Common myeloid progenitor, CD34-positive (primary cell): Measurements from ENCODE around the gene NMNAT2.

Experiments used
- CTCF ChIA-PET: fragments of 350-600 bp; sonication (Branson Sonifier 250); formaldehyde crosslinking; loops from one replicate; lab custom pipeline; 2021; ENCODE audit warnings: antibody characterized with exemption; lab: Charles Lee
- POLR2A ChIA-PET: fragments of 350-600 bp; sonication (Branson Sonifier 250); formaldehyde crosslinking; loops from one replicate; lab custom pipeline; 2021; ENCODE audit warnings: antibody characterized with exemption; lab: Charles Lee
- DNase-seq, 3 donors: peaks; one replicate each; pipeline versions ENCODE4 v3.0.0 to v3.0.0-alpha.2; 2013
- H3K27ac ChIP-seq, 2 experiments: 1 replicate in 1 of 2; 2 replicates in 1 of 2; pipeline ENCODE4 v1.7.0; 2013; ENCODE audit warnings: inconsistent platforms in 2 of 2, low read length in 2 of 2, mild to moderate bottlenecking in 2 of 2, low read depth in 1 of 2, moderate library complexity in 1 of 2; ENCODE audit not compliant: severe bottlenecking in 2 of 2, insufficient read depth in 1 of 2, poor library complexity in 1 of 2
- H3K27me3 ChIP-seq, 5 experiments: replicated peaks in 2 of 5; 1 replicate in 3 of 5; 2 replicates in 2 of 5; pipeline versions ENCODE4 v1.6.1 to v1.7.0; 2013; ENCODE audit warnings: low read length in 4 of 5, mild to moderate bottlenecking in 2 of 5, moderate library complexity in 2 of 5, inconsistent platforms in 1 of 5; ENCODE audit not compliant: insufficient read depth in 5 of 5, control insufficient read depth in 4 of 5
- H3K36me3 ChIP-seq, 4 experiments: 1 replicate in 2 of 4; 2 replicates in 2 of 4; pipeline versions ENCODE4 v1.6.1 to v1.7.0; 2013; ENCODE audit warnings: low read length in 3 of 4, control low read depth in 1 of 4, mild to moderate bottlenecking in 1 of 4; ENCODE audit not compliant: control insufficient read depth in 4 of 4, insufficient read depth in 4 of 4
- H3K4me1 ChIP-seq, 4 experiments: 1 replicate in 3 of 4; 2 replicates in 1 of 4; pipeline versions ENCODE4 v1.6.1 to v1.7.1; 2013; ENCODE audit warnings: low read length in 3 of 4, mild to moderate bottlenecking in 3 of 4, control low read depth in 1 of 4, inconsistent platforms in 1 of 4, moderate library complexity in 1 of 4; ENCODE audit not compliant: control insufficient read depth in 4 of 4, insufficient read depth in 4 of 4; ENCODE audit errors: control extremely low read depth in 1 of 4
- H3K4me3 ChIP-seq, 7 experiments: 1 replicate in 4 of 7; 2 replicates in 3 of 7; pipeline versions ENCODE4 v1.5.1 to v1.7.0; 2013; ENCODE audit warnings: mild to moderate bottlenecking in 7 of 7, low read length in 6 of 7, moderate library complexity in 6 of 7, inconsistent platforms in 2 of 7, low read depth in 2 of 7, control low read depth in 1 of 7; ENCODE audit not compliant: insufficient read depth in 4 of 7, control insufficient read depth in 1 of 7; ENCODE audit errors: extremely low read depth in 1 of 7
- H3K9me3 ChIP-seq, 5 experiments: 1 replicate in 4 of 5; 2 replicates in 1 of 5; pipeline versions ENCODE4 v1.6.1 to v1.7.1; 2013; ENCODE audit warnings: low read length in 4 of 5, mild to moderate bottlenecking in 2 of 5, inconsistent platforms in 1 of 5, low read depth in 1 of 5, moderate library complexity in 1 of 5; ENCODE audit not compliant: control insufficient read depth in 4 of 5, insufficient read depth in 2 of 5; ENCODE audit errors: control extremely low read depth in 1 of 5
- WGBS: methylation state at CpG from one replicate; pipeline ENCODE4 v1.1.5; 2013; ENCODE audit not compliant: insufficient coverage; 5-methylcytosine and 5-hydroxymethylcytosine counted together

Gene NMNAT2

DNA sequence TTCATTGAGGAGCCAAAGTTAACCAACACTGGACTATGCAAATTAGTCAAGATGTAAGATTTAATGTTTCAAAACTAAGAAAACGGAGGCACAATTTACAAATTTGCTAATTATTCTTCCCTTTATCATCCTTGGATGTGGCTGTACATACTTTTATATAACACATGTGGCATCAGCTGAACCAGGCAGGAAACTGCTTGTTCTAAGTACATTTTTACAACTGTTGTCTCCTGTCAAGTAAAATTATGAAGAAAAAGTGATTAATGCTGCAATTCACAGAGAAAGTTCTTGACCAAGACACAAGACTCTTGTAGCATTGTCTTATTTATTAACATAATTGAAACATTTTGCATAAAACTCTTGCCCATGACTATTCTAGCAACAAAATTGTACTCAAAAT is 170.2 kb downstream of the NMNAT2 start:
- 100% methylated on average over 1 of the region's 1 CpG for WGBS

DNA sequence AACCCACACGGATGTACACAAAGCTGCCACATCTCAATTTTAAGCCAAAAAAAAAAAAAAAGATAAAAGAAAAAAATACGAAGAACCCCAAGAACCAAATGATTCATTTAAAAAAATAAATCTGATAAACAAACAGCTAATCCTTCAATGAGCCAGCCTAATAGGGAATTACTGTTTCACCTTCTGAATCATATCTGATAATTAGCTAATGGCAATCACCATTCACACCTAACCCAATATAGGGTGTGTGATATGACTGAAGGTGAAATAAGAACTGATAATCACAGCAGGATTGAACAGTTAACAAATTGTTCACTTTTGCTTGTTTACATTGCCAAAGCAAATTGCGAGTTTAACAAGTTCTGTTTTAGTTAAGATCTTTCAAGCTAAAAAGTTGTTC is 170.7 kb downstream of the NMNAT2 start:
- peaks cover 0 to 2% (median 0%) of the 10 kb centered on the region in 5 experiments for H3K9me3 ChIP-seq
- ChIA-PET POLR2A (no interaction called here), CTCF (no interaction called here)
- WGBS: no CpG with 5 or more reads among the region's 3 CpGs
- no peaks in the 10 kb centered on the region for H3K36me3 ChIP-seq
- H3K4me1 ChIP-seq: no peaks in the 10 kb centered on the region
- no peak overlapping the region for H3K4me3 ChIP-seq
- H3K27ac ChIP-seq: no peak overlapping the region
- DNase-seq: no peak
- H3K27me3 ChIP-seq: peaks cover 0 to 14% (median 0%) of the 10 kb centered on the region in 5 experiments

More for the DNA sequence above, 170.2 kb downstream of the NMNAT2 start:
- Histone ChIP-seq H3K27me3 (peaks cover 0 to 14% (median 0%) of the 10 kb centered on the region in 5 experiments), H3K9me3 (peaks cover 0 to 2% (median 0%) of the 10 kb centered on the region in 5 experiments), H3K36me3 (no peaks in the 10 kb centered on the region), H3K4me3 (no peak overlapping the region), H3K4me1 (no peaks in the 10 kb centered on the region), H3K27ac (no peak overlapping the region)
- POLR2A ChIA-PET: no interaction called here
- DNase-seq: no peak
- CTCF ChIA-PET: interaction anchor here (0.6 to 1.1 kb wide), 2 partner anchors 8 to 13 kb away, joined by 3 to 4 read pairs; no protein-coding TSS in a partner anchor

GRCh38 chr1:183247066-183247465 is 171.1 kb downstream of the NMNAT2 start:
- ChIA-PET CTCF (no interaction called here), POLR2A (no interaction called here)
- no peak overlapping the region for H3K4me3 ChIP-seq
- H3K27me3 ChIP-seq: peaks cover 0 to 14% (median 0%) of the 10 kb centered on the region in 5 experiments
- no peaks in the 10 kb centered on the region for H3K36me3 ChIP-seq
- H3K4me1 ChIP-seq: no peaks in the 10 kb centered on the region
- peaks cover 0 to 2% (median 0%) of the 10 kb centered on the region in 5 experiments for H3K9me3 ChIP-seq
- H3K27ac ChIP-seq: no peak overlapping the region
- 100% methylated on average over 2 of the region's 11 CpGs for WGBS
- DNase-seq: no peak

- DNase-seq: no peak
- no peak overlapping the region for H3K4me3 ChIP-seq
- no peak overlapping the region for H3K27ac ChIP-seq
- CTCF ChIA-PET: no interaction called here
- H3K9me3 ChIP-seq: peaks cover 0 to 2% (median 0%) of the 10 kb centered on the region in 5 experiments
- no peaks in the 10 kb centered on the region for H3K36me3 ChIP-seq
- POLR2A ChIA-PET: no interaction called here
- no peaks in the 10 kb centered on the region for H3K4me1 ChIP-seq
- H3K27me3 ChIP-seq: peaks cover 0 to 12% (median 0%) of the 10 kb centered on the region in 5 experiments
These were observed 171.7 kb downstream of the NMNAT2 start for GRCh38 chr1:183246436-183246835.

GRCh38 chr1:183245357-183245756 is 172.8 kb downstream of the NMNAT2 start:
- WGBS: 88% methylated on average over 3 of the region's 3 CpGs
- H3K27ac ChIP-seq: no peak overlapping the region
- no peaks in the 10 kb centered on the region for H3K36me3 ChIP-seq
- CTCF ChIA-PET: interaction anchor here (0.7 kb wide), 1 partner anchor 33 kb away, joined by 3 read pairs; no protein-coding TSS in a partner anchor
- no peak overlapping the region for H3K4me3 ChIP-seq
- H3K27me3 ChIP-seq: peaks cover 0 to 10% (median 0%) of the 10 kb centered on the region in 5 experiments
- peaks cover 0 to 2% (median 0%) of the 10 kb centered on the region in 5 experiments for H3K9me3 ChIP-seq
- POLR2A ChIA-PET: no interaction called here
- DNase-seq: no peak
- H3K4me1 ChIP-seq: no peaks in the 10 kb centered on the region

- 100% methylated on average over 1 of the region's 1 CpG for WGBS
- no peak overlapping the region for H3K4me3 ChIP-seq
- no peak for DNase-seq
- H3K9me3 ChIP-seq: peaks cover 0 to 2% (median 0%) of the 10 kb centered on the region in 5 experiments
- H3K36me3 ChIP-seq: no peaks in the 10 kb centered on the region
- H3K27me3 ChIP-seq: peaks cover 0 to 9% (median 0%) of the 10 kb centered on the region in 5 experiments
- ChIA-PET POLR2A (no interaction called here), CTCF (interaction anchor here (1.1 to 1.2 kb wide), 2 partner anchors 9 to 336 kb away, joined by 3 read pairs; no protein-coding TSS in a partner anchor)
- no peaks in the 10 kb centered on the region for H3K4me1 ChIP-seq
- no peak overlapping the region for H3K27ac ChIP-seq
These were observed 173.7 kb downstream of the NMNAT2 start for GRCh38 chr1:183244466-183244865.

- Histone ChIP-seq H3K4me1 (no peaks in the 10 kb centered on the region), H3K27ac (no peak overlapping the region), H3K9me3 (peaks cover 0 to 2% (median 0%) of the 10 kb centered on the region in 5 experiments), H3K4me3 (no peak overlapping the region), H3K36me3 (no peaks in the 10 kb centered on the region), H3K27me3 (peaks cover 0 to 6% (median 0%) of the 10 kb centered on the region in 5 experiments)
- WGBS: 97% methylated on average over 4 of the region's 5 CpGs
- DNase-seq: no peak
- POLR2A ChIA-PET: no interaction called here
- CTCF ChIA-PET: interaction anchor here (0.6 to 1.2 kb wide), 4 partner anchors 8 to 337 kb away, joined by 3 read pairs; no protein-coding TSS in a partner anchor
These were observed 174.8 kb downstream of the NMNAT2 start for GRCh38 chr1:183243161-183244050.
